WI38 (cell line): Measurements from ENCODE around the gene FLNB.

Experiments
- H3K4me3 ChIP-seq: 2 replicates; pipeline ENCODE4 v1.5.1; 2011; ENCODE audit warnings: low read depth, mild to moderate bottlenecking, control low read depth, low read length
- TF ChIP-seq, protein P1 (sequence below): IDR thresholded peaks from 2 replicates; pipeline ENCODE4 v1.5.1; 2012; ENCODE audit warnings: low read depth, mild to moderate bottlenecking, control low read depth, low read length

The FLNB gene

DNA sequence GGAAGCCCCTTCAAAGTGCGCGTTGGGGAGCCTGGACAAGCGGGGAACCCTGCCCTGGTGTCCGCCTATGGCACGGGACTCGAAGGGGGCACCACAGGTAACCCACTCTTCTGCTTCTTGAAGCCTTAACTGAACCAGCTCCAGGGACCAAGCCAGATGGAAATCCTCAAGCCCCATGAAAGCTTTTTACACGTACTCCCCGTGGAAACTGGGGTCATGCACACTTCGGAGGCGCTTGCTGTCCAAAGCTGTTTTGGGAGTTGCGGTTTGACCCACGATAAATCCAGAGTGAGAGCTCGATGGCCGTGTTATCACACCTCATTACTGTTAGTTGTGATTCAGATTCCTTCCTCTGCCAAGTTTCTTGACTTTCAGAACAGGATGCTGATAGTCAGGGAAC lies 155.0 kb downstream of the FLNB start:
- TF ChIP-seq, protein P1, sequence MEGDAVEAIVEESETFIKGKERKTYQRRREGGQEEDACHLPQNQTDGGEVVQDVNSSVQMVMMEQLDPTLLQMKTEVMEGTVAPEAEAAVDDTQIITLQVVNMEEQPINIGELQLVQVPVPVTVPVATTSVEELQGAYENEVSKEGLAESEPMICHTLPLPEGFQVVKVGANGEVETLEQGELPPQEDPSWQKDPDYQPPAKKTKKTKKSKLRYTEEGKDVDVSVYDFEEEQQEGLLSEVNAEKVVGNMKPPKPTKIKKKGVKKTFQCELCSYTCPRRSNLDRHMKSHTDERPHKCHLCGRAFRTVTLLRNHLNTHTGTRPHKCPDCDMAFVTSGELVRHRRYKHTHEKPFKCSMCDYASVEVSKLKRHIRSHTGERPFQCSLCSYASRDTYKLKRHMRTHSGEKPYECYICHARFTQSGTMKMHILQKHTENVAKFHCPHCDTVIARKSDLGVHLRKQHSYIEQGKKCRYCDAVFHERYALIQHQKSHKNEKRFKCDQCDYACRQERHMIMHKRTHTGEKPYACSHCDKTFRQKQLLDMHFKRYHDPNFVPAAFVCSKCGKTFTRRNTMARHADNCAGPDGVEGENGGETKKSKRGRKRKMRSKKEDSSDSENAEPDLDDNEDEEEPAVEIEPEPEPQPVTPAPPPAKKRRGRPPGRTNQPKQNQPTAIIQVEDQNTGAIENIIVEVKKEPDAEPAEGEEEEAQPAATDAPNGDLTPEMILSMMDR, result no peak
- no peak overlapping the region for H3K4me3 ChIP-seq

DNA sequence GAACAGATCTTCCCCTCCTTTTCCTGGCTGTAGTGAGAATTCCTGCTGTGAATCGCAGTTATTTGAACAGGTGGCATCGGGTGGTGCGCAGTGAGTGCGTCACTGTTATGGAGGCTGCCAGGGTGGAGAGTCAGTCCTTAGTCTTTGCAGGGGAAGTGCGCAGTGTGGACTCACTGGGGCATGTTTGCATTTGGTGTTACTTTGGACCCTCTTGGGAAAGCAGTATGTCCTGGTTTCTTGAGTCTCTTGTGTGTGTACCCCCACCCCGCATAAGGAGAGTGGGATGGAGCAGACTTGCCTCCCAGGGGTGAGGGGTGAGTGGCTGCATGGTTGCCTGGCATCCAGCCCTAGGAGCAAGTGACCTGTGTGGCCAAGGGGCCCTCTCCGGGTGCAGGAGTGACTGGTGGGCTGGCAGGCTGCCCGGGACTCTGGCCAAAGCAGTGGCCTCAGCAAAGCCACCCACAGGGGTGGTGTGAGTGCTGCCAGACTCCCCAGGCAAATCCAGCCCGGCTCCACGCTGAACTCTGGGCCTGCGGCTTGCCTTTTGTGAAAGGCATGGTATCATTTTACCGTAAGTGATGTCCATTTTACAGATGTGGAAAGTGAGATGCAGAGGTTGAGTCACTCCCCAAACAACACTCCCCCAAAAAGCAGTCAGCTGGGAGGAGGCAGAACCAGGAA lies 156.1 kb downstream of the FLNB start:
- TF ChIP-seq, protein P1, result no peak
- H3K4me3 ChIP-seq, result no peak overlapping the region

DNA sequence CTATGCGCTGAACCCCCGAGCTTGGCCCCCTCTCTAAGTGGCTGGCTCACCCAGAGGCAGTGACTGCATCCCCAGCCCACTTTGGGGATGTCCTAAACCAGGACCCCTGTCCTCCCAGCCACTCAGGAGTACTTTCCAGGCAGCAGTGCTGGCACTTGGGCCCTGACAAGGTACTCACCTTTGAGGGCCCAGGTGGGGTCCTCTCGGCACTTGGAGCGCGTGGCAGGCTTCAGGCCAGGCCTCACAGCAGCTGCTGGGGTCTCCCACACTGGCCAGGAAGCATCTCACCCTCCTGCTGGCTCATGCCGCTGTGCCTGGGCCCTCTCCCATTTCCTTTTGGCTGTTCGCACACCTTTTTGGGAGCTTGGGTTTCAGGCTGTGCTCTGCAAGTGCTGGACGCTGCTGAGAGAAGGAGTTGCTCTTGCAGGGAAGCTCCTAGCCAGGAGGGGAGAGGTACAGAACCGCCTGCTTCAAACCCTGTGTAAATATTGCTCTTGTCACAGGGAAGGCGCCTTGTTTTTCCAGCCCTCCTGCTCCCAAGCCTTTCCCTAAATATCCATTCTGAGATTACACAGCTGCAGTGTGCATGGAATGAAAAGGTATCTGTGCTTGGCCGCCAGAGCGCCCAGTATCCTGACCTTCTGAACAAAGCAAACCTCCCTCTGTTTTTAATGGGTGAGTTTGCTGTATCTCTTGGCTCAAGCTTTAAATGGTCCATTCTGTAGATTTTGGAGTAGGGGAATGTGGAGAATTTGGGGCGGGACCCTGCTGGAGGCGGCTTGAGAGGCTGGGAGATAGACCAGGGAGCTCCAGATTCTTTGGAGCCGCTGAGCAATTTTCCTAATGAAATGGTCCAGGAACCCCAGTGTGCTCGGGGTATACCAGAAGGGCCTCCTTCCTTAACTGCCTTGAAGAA lies 156.9 kb downstream of the FLNB start:
- TF ChIP-seq, protein P1, result no peak
- no peak overlapping the region for H3K4me3 ChIP-seq

DNA sequence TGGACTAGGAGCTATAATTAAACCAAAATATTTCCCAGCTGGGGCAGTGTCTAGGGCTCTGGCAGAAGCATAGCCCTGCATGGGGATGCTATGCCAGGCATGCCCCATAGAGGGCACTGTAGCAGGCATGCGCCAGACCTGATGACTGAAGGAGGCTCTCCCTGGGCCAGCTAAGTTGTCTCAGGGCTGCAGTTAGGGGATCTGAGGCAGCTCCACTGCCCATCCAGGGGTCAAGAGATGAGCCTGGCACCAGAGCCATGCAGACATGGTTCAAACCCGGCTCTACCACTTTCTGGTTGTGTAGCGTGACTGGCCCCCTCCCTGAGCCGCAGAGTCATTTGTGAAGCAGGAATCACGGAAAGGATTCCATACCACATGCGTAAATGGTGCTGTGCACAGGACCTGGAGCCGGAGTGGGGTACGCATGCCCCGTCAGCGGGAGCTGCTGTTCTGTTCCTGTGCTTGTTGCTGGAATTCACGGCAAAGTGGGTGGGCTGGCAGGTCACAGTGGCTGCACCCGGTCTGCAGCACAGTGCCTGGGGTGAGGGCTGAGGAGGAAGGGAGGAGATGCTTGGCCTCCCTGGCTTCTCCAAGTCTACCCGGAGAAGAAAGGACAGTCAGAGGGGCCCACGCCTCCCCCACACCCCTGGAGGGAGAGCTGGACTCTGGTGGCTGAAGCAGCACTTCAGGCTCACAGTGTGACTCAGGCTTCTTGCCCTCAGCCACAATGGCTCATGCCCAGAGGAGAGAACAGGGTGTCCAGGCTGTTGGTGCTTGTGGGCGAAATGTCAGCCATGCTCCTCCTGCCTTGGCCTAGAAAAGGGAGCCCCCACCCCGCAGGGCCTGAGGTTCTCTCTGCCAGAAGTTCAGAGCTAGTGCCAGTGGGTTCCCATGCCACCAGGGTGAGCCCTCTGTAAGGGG lies 159.5 kb downstream of the FLNB start:
- TF ChIP-seq, protein P1, result peak; percentile 98
- H3K4me3 ChIP-seq, result no peak overlapping the region

DNA sequence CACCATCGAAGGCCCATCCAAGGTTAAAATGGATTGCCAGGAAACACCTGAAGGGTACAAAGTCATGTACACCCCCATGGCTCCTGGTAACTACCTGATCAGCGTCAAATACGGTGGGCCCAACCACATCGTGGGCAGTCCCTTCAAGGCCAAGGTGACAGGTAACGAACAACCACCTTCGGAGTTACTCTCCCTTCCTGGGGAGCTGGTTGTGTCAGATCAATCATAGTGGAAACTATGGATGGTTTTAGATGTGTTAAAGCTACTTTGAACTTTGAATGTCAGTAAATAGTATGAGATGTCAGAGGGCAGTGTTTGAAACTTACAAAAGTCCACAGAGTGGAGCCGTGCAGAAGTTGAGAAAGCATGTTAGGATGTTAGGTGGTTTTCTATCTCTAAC lies 160.3 kb downstream of the FLNB start:
- H3K4me3 ChIP-seq, result no peak overlapping the region
- TF ChIP-seq, protein P1, result no peak

DNA sequence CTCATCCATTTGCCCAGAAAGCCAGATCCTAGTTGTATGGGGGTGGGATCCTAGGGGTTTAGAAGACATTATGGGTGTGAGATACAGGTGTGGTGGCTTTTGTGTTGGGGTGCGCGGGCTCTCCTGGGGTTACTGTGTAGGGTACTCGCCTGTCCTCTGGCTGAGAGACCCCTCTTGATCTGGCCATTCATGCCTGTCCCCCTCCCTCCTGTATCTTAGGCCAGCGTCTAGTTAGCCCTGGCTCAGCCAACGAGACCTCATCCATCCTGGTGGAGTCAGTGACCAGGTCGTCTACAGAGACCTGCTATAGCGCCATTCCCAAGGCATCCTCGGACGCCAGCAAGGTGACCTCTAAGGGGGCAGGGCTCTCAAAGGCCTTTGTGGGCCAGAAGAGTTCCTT lies 161.1 kb downstream of the FLNB start:
- no peak overlapping the region for H3K4me3 ChIP-seq
- TF ChIP-seq, protein P1, result no peak
